ENCODE data around the gene SHMT2.

Gene SHMT2

GRCh38 chr12:57241402-57242310 lies 12.1 kb downstream of the SHMT2 start:
- peak; percentile 32 for DNase-seq

DNA sequence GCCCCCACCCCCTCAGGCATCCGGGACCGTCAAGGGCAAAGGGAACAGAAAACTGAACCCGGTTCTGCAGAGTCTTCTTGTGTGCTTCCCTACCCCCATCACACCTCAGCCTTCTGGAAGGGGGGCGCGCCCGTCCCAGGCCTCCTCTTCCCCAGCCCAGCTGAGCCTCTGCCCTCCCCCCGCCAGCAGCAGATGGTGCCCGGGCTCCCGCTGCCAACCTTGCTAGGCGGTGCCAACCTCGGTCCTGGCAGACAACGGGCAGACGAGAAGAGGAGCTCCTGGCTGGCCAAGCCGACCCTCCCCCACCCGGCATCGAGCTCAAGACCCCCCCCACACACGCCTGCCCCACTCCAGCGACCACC lies 12.8 kb downstream of the SHMT2 start:
- peak; percentile 69 for DNase-seq

DNA sequence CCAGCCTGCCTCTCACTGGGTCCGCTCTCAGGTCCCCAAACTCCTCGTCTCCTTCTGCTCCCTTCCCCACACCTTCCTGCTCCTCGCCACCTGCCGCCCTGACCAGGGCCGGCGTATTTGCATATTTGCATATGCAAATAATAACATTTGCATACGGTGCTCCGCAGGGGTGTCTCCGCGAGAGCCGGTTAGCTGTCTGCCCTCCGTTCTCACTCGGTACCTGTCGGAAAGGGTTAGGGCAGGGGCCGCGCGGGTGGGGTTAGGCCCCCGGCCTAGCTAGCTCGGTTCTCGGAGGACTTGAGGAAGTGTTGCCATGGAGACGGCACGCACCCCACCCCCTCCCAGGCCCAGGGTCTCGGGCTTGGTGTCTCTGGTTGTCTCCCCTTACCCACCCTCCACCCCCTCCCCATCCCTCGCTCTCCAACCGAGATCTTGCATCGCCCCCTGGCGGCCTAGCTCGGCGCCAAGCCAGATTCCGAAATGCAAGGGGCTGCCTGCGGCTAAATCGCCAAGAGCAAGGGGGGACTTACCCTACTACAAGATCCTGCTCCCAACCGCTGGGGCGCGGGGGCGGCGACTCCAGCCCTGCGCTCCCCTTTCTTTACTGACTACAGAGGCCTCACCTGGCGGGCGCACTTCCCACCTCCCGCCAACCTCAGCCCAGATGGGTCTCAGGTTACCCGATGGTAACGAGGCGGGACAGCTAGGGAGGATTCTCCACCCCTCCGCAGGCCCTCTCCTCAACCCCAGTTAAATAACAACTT lies 13.4 kb downstream of the SHMT2 start:
- peak; percentile 69 for DNase-seq

DNA sequence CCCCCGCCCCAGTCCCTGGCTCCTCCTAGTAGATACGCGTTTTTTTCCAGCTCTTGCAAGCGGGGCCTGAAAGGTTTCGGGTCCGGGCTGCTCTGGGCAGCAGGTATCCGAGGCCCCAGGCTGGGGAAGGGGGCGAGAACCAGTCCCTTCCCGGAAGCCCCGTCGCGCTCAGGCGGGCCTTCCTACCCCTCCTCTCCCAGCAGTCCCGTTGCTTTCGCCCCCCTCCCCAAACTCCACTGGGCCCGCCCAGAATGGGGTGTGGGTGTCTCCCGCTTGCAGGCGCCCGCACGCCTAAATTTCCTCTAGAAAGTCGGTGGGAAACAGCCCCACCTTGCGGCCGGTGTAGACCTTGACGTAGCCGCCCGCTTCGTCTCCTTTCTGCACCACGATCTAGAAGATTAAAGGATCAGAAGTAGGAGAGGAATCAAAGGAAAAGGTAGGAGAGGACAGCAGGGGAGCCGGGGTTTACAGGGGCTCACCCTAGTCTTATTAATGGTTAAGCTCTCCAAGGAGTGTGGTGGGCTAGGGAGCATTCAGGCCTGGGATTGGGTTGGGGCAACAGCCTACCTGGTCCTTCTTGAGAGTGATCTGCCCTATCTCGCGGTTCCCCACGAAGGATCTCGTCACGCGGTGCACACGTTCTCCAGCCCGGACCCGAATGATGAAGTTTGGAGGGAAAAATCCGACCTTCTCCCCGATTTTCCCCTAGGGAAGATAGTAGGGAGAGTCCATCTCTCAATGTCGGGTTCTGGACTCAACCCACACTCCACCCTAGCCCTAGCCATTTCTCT lies 14.2 kb downstream of the SHMT2 start:
- DNase-seq, result peak; percentile 55

DNA sequence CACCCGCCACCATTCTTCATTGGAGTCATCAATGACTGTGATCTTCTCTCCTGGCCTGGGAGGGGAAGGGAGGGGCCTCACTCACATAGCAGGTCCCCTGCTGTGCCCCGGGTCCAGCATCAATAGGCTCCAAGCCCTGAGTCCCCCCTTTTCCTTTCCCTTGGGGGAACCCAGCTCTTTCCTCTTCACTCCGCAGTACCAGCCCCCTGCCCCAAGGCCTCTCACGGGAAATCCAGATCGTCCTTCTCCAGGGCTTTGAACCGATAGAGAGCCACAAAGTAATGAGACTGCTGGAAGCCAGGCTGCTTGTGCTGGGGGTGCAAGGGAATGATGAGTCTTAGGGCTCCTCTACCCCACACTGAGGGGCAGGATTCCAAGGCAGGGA lies 14.8 kb downstream of the SHMT2 start:
- no peak for DNase-seq

DNA sequence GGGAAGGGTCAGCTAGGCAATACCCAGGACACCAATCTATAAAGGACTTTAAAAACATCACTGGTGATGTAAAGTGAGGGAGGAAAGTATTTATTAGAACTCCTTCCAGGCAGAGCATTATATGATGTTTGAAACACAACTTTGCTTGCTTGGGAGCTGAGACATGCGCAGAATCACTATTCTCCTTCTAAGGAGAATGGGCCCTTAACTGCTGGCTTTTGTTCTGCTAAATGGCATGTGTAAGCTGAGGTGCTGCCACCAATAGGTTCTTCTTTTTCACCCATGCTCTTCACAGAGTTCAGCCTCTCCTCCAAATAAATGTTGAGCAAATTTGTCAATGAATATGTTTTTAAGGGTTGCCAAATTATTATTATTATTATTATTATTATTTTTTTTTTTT lies 17.5 kb downstream of the SHMT2 start:
- DNase-seq, result no peak

GRCh38 chr12:57248934-57249742 lies 19.6 kb downstream of the SHMT2 start:
- no peak for DNase-seq

- no peak for DNase-seq
Measured at GRCh38 chr12:57250541-57250940, 21.0 kb downstream of the SHMT2 start.

GRCh38 chr12:57250956-57251355 lies 21.4 kb downstream of the SHMT2 start, which contains the start of gene STAC3:
STAC3 (minus strand) TSS chr12:57251187; CDS start chr12:57249636, 1,551 bp downstream.
- no peak for DNase-seq

DNA sequence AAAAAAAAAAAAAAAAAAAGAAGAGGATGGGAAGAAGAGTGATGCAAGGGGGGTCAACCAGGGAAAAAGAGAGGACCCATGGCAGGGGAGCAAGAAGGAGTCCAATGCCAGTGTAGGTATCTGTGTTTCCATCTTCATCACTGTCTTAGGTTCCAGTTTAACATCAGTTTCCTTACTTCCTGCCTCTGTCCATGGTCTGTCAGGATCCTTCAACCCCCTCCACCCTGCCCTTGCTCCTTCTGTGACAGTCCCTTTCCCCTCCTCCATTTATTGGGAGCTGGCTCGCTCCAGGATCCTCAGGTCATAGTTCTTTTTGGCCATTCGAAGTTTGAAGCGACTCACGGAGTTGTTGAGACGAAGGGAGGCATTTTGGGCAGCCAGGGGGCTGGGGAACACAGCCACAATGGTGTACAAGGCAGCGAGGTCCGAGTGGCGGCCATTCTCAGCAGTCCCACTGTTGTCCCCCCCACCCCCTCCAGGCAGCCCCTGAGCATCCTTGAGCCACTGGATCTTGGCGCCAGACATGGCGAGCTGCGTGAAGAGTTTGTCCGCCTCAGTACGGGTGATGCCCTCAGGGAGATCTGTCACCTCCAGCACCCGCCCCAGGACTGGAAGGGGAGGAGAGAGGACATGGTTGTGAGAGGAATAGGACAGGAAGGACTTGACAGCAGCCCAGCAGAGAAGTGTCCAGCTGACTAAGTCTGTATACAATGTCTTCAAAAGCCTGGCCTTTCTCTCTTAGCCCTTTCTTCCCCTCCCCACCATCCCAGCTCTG lies 25.2 kb downstream of the SHMT2 start:
- no peak for DNase-seq

DNA sequence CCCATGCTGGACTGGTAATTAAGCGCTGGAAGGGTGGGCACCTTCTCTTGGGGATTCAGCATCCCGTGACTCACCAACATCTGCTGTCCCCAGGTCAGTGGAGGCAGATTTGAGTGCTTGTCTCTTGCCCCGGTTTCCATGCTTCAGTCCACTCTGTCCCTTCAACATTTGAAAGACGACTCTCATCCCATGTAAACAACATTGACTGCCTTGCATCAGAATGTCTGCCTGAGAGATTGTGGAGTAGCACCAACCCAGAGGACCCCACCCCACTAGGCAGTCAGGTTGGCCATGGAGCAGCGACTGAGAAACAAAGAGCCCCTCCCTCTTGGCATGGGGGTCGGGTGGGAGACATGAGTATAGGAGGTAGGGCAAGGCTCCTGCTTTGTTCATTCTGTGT lies 26.4 kb downstream of the SHMT2 start:
- no peak for DNase-seq

GRCh38 chr12:57258977-57259970 lies 29.8 kb downstream of the SHMT2 start:
- no peak for DNase-seq

DNA sequence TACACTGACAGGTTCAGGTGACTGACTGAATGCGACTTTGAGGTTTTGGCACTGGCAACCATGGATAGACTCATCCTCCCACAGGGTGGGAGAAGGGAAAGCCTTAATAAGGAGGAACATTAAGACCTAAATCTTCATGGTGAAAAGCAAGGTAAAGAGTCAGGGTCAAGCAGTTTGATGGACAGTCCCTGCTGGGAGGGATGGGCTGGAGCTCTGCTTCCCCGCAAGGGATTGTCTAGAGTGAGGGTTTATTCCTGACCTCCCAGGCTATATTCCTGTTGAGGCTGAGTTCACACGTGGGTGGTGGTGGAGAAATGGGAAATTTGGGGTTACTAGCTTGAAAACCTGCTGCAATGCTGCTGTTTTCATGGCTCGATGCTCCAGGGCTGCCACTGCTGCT lies 30.9 kb downstream of the SHMT2 start:
- no peak for DNase-seq

- DNase-seq, result peak; percentile 75
Measured at GRCh38 chr12:57261428-57261865, 31.9 kb downstream of the SHMT2 start.

GRCh38 chr12:57262126-57262822 lies 32.8 kb downstream of the SHMT2 start:
- no peak for DNase-seq

DNA sequence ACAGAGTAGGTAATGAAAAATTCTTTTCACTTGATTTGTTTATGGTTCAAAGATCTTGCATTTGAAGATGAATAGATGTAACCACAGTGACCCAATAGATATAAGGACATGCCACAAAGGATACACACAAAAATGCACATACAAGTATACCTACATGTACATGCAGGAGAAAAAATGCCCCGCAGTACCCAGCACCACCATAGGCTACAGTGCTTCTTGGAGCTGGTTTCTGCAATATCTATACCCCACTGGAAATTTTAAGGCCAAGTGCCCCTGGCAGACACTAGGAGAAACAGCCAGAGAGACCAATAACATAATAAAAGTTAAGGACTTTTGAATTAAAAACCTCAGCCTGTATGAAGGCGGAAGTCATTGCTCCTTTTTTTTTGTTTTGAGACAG lies 33.6 kb downstream of the SHMT2 start:
- no peak for DNase-seq

GRCh38 chr12:57266681-57267080 lies 37.2 kb downstream of the SHMT2 start:
- DNase-seq, result no peak

DNA sequence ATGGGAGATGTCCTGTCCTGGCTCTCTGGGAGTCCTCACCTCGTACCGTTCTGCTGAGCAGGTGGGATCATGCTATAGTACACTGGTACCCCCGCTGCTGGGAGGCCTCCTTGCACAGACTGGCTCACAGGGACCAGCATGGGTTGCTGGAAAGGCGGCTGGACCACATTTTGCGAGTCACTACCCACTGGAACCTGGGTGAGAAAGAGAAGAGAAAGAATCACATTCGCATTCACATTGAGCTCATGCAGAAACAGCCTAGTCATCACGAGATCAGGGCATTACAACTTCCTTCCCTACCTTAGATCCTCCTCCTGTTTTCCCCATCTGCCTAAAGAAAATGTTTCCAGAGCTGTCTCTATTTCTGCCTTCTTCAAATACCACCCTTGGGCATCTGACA lies 38.8 kb downstream of the SHMT2 start:
- no peak for DNase-seq

GRCh38 chr12:57270966-57271470 lies 41.5 kb downstream of the SHMT2 start:
- DNase-seq, result no peak
